Activated T-cell treated with anti-CD3 and anti-CD28 coated beads, Interleukin-2, amount 50 U/mL, for 24 hours (primary cell): ENCODE results near the gene TMEFF2.
"Not testable (repeated sequence)": the region's sequence is repeated elsewhere in the genome, so short reads cannot be mapped to it uniquely, and the experiment has no call there.

Experiments used
- DNase-seq: peaks from one replicate; pipeline ENCODE4 v3.0.0-alpha.2; 2020
- H3K27ac Mint-ChIP-seq: 2 replicates; pipeline ENCODE4 v1.8.0; 2020; ENCODE audit warnings: mild to moderate bottlenecking, mixed read lengths
- H3K27me3 Mint-ChIP-seq: 2 replicates; pipeline ENCODE4 v1.8.0; 2020; ENCODE audit warnings: mixed read lengths
- H3K36me3 Mint-ChIP-seq: 2 replicates; pipeline ENCODE4 v1.8.0; 2020; ENCODE audit warnings: low read depth, mixed read lengths
- H3K4me1 Mint-ChIP-seq: 2 replicates; pipeline ENCODE4 v1.8.0; 2020; ENCODE audit warnings: low read depth, mixed read lengths
- H3K4me3 Mint-ChIP-seq: 2 replicates; pipeline ENCODE4 v1.8.0; 2020; ENCODE audit warnings: mild to moderate bottlenecking, moderate library complexity, mixed read lengths
- H3K9me3 Mint-ChIP-seq: 2 replicates; pipeline ENCODE4 v1.8.0; 2020; ENCODE audit warnings: mixed read lengths

The TMEFF2 gene

DNA sequence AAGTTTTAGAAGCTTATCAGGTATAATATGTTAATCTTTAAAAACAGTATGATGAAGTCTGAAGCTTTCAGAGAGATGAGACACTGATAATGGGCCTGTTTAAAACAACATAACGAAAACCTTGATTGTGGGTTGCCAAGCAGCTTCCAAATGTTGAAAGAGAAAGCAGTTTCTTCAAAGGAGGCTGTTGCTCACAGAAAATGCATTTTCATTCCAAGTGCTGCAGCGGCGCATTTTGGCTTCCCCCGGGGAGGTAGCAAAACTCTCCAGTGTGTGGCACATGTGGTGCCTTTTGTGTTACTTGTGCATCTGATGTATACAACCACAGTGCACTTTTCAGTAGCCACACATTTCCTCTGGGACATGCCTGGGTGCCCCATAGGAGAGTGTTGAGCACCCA, 66.1 kb downstream of the TMEFF2 start:
- Mint-ChIP-seq H3K36me3 (no peaks in the 10 kb centered on the region), H3K4me1 (no peaks in the 10 kb centered on the region), H3K27ac (no peak overlapping the region), H3K9me3 (no peaks in the 10 kb centered on the region), H3K27me3 (peaks cover 8% of the 10 kb centered on the region), H3K4me3 (no peak overlapping the region)
- DNase-seq: no peak

DNA sequence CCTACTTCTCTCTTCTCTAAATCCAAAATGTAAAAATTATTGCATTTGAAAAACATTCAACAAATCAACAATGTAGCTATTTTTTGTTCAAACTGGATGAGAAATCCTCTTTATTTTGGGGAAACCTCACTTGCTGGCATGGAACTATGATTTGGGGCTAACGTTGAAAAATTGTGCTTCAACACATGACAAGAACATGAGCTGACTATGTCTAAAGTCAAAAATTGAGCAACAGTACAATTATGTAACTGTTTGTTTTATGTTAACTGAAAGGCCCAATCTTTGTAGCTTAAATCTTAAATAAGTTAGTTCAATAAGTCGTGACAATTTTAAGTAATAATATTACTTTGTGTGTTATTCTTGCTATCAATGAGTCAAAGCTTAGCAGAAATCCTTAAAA, 67.3 kb downstream of the TMEFF2 start:
- H3K27me3 Mint-ChIP-seq: peaks cover 8% of the 10 kb centered on the region
- H3K36me3 Mint-ChIP-seq: no peaks in the 10 kb centered on the region
- no peaks in the 10 kb centered on the region for H3K9me3 Mint-ChIP-seq
- H3K27ac Mint-ChIP-seq: no peak overlapping the region
- no peak for DNase-seq
- H3K4me1 Mint-ChIP-seq: no peaks in the 10 kb centered on the region
- H3K4me3 Mint-ChIP-seq: no peak overlapping the region

DNA sequence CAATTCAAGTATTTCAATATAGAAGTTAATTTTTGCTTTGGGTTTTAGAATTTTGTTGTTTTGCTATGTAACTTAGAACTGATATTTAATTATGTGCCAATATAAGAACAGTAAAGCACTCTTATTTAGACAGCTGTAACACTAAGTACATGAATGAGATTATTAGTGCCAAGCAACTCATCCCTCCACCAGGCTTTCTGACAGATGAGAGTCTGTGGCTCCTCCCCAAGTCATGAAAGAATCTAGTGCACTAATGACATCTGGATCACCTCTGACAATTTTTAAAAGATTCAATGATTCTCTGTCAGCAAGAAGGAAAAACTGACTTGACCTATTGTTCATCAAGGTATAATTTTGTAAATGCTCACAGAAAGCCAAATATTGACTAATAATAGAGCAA, 67.8 kb downstream of the TMEFF2 start:
- no peak overlapping the region for H3K27ac Mint-ChIP-seq
- no peaks in the 10 kb centered on the region for H3K4me1 Mint-ChIP-seq
- H3K4me3 Mint-ChIP-seq: no peak overlapping the region
- DNase-seq: no peak
- no peaks in the 10 kb centered on the region for H3K36me3 Mint-ChIP-seq
- H3K9me3 Mint-ChIP-seq: no peaks in the 10 kb centered on the region
- peaks cover 8% of the 10 kb centered on the region for H3K27me3 Mint-ChIP-seq

DNA sequence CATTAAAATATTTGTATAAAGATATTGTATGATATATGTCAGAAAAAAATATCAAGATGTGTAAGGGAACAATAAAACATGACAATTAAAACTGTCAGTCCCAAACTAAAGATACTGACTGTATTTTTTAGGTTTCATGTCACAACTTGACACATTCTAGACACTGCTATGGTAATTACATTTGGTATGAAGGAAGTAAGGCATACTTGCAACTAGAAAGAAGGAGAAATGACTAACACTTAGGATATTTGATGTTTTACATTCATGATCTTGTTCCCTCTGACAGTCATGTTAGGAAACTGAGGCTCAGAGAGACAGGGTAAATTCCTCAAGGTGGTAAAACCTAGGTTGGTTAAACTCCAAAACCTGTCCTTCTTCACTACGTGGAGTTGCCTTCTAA, 68.3 kb downstream of the TMEFF2 start:
- no peak for DNase-seq
- Mint-ChIP-seq H3K9me3 (no peaks in the 10 kb centered on the region), H3K4me1 (no peaks in the 10 kb centered on the region), H3K4me3 (no peak overlapping the region), H3K27me3 (peaks cover 5% of the 10 kb centered on the region), H3K36me3 (no peaks in the 10 kb centered on the region), H3K27ac (no peak overlapping the region)

DNA sequence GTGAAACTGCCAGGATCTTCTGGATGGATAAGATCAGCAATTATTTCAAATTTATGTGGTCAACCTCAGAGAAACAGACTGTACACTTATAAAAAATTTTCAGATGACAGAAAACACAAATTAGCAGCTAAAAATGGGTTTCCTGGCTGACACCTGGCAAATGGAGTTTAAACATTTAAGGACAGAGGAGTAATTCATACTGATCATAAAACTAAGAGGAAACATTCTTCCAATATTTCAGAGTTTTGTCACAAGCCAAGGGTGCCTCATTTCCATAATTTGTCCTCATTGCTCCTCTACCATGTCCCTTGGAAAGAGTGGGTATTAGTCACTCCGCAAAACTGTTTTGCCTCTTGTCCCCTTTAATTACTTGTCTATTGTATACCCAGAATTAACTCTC, 70.2 kb downstream of the TMEFF2 start:
- Mint-ChIP-seq H3K4me1 (peaks cover 2% of the 10 kb centered on the region), H3K36me3 (no peaks in the 10 kb centered on the region), H3K27ac (no peak overlapping the region), H3K4me3 (no peak overlapping the region), H3K27me3 (peaks cover 7% of the 10 kb centered on the region), H3K9me3 (no peaks in the 10 kb centered on the region)
- no peak for DNase-seq

DNA sequence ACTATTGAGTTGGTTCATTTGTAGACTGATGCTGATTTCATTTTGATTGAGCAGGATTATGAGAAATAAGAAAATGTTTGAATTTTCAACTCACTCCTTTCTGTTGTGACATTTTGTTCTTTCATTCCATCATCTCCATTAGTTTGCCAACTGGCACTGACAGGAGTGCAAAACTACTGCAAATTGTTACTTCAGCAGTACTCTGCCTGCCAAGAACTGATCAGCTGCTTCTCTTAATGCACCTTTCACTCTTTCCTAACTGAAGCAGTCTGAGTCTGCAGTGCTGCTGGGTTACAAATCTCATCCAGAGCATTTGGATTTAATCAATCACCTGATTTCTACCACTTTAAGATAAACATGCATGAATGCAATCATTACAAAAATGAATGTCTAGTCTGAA, 70.9 kb downstream of the TMEFF2 start:
- Mint-ChIP-seq H3K27ac (no peak overlapping the region), H3K4me3 (no peak overlapping the region), H3K27me3 (peaks cover 7% of the 10 kb centered on the region), H3K9me3 (no peaks in the 10 kb centered on the region), H3K4me1 (peaks cover 3% of the 10 kb centered on the region), H3K36me3 (no peaks in the 10 kb centered on the region)
- DNase-seq: no peak

DNA sequence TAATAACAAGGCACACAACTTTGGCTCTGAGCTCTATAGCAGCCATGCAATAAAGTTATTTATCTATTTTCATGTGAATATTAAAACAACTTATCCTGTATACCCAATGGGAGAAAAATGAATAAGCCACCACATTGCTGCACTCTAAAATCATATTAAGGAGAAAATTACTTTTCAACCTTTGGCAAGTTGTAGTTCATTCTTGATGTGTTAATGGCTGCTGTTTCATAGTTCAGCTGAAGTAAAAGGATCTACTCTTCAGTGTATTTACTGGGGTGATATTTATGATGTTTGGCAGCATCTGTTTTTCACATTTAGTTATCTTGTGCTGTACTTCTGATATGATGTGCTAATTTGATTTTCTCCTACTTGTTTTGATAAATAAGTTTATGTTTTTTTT, 71.8 kb downstream of the TMEFF2 start:
- no peak for DNase-seq
- H3K9me3 Mint-ChIP-seq: no peaks in the 10 kb centered on the region
- H3K4me3 Mint-ChIP-seq: no peak overlapping the region
- H3K36me3 Mint-ChIP-seq: no peaks in the 10 kb centered on the region
- peaks cover 3% of the 10 kb centered on the region for H3K4me1 Mint-ChIP-seq
- H3K27ac Mint-ChIP-seq: no peak overlapping the region
- peaks cover 7% of the 10 kb centered on the region for H3K27me3 Mint-ChIP-seq

DNA sequence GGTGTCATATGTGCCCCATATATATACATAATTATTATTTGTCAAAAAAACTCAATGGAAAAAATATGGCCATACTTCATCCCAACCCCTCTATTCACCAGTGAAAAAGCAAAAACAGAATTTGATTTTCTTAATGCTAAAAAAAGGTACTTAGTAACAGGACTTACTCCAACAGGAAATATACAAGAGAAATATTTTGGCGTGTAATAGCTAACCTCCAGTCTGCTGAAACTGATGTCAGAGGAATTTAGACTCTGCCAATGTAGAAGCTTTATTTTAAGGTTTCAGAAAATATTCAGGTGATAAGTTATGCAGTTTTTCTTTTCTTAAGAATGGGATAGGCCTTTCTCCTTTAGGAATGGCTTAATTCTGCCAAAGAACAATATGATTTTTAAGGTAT, 72.6 kb downstream of the TMEFF2 start:
- DNase-seq: no peak
- Mint-ChIP-seq H3K36me3 (no peaks in the 10 kb centered on the region), H3K4me3 (no peak overlapping the region), H3K27me3 (peaks cover 7% of the 10 kb centered on the region), H3K27ac (no peak overlapping the region), H3K4me1 (peaks cover 3% of the 10 kb centered on the region), H3K9me3 (no peaks in the 10 kb centered on the region)

DNA sequence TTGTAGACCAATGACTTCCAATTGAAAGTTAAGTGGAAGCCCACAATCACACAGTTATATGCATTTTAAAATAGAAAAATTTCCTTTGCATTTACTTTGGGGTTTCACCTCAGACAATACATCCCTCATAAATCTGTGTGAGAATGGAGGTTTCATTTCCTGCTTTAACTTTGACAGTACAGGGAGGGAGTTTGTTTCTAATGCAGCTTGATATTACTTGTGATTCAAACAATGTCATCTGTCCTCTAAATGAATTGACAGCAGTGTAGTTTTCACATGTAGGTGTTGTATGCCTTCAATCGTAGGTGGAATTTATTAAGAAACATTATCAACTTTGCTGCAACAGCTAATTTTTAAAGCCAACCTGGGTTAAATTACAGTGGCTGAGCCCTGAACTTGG, 75.2 kb downstream of the TMEFF2 start:
- H3K4me3 Mint-ChIP-seq: no peak overlapping the region
- H3K4me1 Mint-ChIP-seq: peaks cover 3% of the 10 kb centered on the region
- H3K27me3 Mint-ChIP-seq: peaks cover 10% of the 10 kb centered on the region
- H3K36me3 Mint-ChIP-seq: no peaks in the 10 kb centered on the region
- H3K27ac Mint-ChIP-seq: no peak overlapping the region
- H3K9me3 Mint-ChIP-seq: peaks cover 2% of the 10 kb centered on the region
- DNase-seq: no peak

DNA sequence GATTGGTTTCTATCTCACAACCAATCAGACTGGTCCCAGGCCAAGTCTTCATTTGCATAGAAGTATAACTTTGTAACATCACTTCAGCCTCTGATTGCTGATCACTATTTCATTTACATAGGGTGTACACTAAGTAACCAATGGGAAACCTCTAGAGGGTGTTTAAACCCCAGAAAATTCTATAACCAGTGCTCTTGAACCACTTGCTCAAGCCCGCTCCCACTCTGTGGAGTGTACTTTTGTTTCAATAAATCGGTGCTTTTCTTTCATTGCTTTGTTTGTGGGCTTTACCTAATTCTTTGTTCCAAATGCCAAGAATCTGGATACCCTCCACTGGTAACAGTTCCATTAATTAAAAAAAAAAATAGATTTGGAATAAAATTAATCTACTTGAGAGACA, 77.0 kb downstream of the TMEFF2 start:
- Mint-ChIP-seq H3K36me3 (no peaks in the 10 kb centered on the region), H3K9me3 (peaks cover 2% of the 10 kb centered on the region), H3K4me1 (peaks cover 3% of the 10 kb centered on the region), H3K4me3 (no peak overlapping the region), H3K27ac (no peak overlapping the region), H3K27me3 (peaks cover 8% of the 10 kb centered on the region)
- no peak for DNase-seq

DNA sequence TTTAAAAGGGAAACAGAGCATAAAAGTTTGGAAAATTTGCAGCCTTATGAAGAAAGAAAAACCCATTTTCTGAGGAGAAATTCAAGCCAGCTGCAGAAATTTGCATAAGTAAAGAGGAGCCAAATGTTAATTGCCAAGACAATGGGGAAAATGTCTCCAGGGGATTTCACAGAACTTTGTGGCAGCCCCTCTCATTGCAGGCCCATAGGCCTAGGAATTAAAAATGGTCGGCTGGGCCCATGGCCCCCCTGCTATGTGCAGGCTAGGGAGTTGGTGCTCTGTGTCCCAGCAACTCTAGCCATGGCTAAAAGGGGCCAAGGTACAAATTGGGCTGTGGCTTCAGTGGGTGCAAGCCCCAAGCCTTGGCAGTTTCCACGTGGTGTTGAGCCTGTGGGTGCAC, 83.2 kb downstream of the TMEFF2 start:
- not testable (repeated sequence) for H3K4me3 Mint-ChIP-seq, DNase-seq, H3K36me3 Mint-ChIP-seq, H3K27me3 Mint-ChIP-seq, H3K4me1 Mint-ChIP-seq, H3K9me3 Mint-ChIP-seq, H3K27ac Mint-ChIP-seq

DNA sequence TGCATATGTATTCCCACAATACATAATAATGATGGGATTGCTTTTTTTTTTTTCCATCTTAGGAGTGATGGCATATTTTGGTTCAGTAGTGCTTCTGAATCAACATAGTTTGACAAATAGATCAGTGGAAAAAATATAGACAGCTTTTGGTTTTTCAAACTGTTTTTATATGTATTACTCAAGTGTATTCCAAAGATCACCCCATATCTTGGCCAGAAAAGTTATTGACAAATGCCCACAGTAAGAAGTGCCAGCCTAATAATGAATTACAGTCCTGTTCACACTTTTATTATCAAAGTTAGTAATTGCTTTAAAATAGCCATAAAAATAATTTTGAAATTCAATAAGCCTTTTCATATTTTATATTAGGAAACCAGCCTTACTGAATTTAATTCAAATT, 95.0 kb downstream of the TMEFF2 start:
- no peak overlapping the region for H3K4me3 Mint-ChIP-seq
- peaks cover 14% of the 10 kb centered on the region for H3K27me3 Mint-ChIP-seq
- DNase-seq: no peak
- H3K27ac Mint-ChIP-seq: no peak overlapping the region
- H3K36me3 Mint-ChIP-seq: no peaks in the 10 kb centered on the region
- H3K4me1 Mint-ChIP-seq: no peaks in the 10 kb centered on the region
- no peaks in the 10 kb centered on the region for H3K9me3 Mint-ChIP-seq

DNA sequence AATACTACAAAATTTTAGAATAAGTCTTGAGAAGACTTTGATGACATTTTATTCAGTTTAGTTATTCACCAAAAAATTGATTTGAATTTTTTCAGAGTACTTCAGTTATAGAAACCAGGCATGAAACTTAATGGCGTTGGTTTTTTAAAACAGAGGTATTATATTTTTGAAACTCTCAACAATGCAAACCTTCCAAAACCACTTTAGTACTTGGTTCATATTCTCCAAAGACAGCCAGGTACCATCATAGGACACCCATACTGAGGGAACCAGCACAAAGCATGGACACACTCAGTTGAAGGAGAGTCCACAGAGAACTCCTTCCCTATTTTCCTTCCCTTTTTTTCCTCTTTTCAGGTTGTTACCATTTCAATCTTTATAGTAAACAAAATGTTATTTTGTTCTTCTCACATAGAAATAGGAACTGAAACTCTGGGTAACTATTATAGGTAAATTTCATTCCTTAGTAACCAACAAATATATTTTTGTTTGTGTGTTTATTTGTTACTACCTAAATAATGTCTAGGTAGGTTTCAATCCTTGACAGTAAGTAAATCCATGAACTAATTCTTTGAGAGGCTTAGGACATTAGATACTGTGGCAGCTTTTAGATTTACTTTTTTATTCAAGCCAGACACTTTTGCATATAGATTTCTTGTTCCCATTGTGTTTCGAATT, 95.8 kb downstream of the TMEFF2 start:
- no peaks in the 10 kb centered on the region for H3K9me3 Mint-ChIP-seq
- no peak overlapping the region for H3K27ac Mint-ChIP-seq
- DNase-seq: no peak
- H3K36me3 Mint-ChIP-seq: no peaks in the 10 kb centered on the region
- peaks cover 11% of the 10 kb centered on the region for H3K27me3 Mint-ChIP-seq
- H3K4me1 Mint-ChIP-seq: no peaks in the 10 kb centered on the region
- H3K4me3 Mint-ChIP-seq: no peak overlapping the region

DNA sequence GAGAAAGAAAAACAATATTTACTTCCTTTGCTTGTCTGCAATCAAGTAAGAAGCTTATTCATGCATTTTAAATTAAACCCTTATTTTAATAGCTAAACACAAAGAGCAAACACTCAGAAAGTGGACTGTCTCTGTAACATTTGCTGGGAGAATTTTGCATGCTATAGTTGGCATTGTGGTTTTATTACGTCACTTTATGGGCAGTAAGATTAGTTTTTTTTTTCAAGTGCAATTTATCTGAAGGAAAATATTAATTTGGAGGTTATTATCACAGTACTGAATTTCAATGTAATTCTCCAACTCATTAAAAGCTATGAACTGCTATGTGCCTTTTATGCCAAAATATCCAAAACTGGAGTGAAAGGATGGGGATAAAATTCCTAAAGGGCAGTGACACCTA, 103.3 kb downstream of the TMEFF2 start:
- no peaks in the 10 kb centered on the region for H3K4me1 Mint-ChIP-seq
- DNase-seq: no peak
- H3K9me3 Mint-ChIP-seq: no peaks in the 10 kb centered on the region
- no peaks in the 10 kb centered on the region for H3K36me3 Mint-ChIP-seq
- H3K4me3 Mint-ChIP-seq: no peak overlapping the region
- H3K27me3 Mint-ChIP-seq: peaks cover 7% of the 10 kb centered on the region
- H3K27ac Mint-ChIP-seq: no peak overlapping the region

DNA sequence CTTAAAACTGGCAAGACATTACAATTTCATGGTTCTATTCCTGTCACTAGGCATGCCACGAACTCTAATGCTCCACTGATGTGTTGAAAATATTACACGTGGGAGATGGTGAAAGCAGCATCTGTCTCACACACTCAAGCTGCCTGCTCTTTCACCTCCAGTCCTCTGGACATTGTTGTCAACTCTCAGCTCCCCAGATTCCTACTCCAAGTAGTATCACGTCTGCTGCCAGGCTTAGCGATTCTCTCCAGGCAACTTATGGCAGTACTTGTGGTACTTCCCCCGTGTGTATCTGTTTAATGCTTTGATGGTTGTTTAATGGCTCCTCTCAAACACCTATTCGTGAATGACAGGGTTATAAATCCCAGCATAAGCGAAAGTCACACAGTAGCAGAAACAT, 103.8 kb downstream of the TMEFF2 start:
- DNase-seq: no peak
- H3K36me3 Mint-ChIP-seq: no peaks in the 10 kb centered on the region
- no peaks in the 10 kb centered on the region for H3K4me1 Mint-ChIP-seq
- no peak overlapping the region for H3K27ac Mint-ChIP-seq
- H3K4me3 Mint-ChIP-seq: no peak overlapping the region
- H3K27me3 Mint-ChIP-seq: peaks cover 7% of the 10 kb centered on the region
- no peaks in the 10 kb centered on the region for H3K9me3 Mint-ChIP-seq

DNA sequence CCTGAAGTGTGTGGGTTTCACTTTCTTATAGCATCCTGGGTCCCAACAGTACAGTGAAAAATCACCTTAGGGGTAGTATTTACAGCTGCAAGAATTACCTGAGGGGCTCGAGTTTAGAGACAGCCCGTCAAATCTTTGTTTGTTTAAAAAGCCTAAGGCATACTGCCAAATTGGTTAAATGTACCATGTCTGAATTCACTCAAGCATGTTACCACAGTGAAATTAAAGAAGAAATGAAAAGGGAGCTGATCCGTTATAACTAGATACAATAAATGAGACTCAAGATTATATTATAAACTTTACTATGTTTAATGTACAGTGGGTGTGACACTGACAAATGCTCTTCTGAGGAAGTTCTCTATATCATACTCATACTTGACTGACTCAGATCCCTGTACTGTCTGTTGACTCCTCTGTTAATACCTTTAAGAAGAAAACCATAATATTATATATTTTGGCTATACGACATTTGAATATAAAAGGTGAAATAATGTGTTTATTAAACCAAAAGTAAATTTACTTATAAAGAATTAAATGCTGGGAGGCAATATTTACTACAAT, 107.3 kb downstream of the TMEFF2 start:
- Mint-ChIP-seq H3K4me3 (no peak overlapping the region), H3K4me1 (no peaks in the 10 kb centered on the region), H3K27ac (no peak overlapping the region), H3K27me3 (peaks cover 10% of the 10 kb centered on the region), H3K36me3 (no peaks in the 10 kb centered on the region), H3K9me3 (no peaks in the 10 kb centered on the region)
- DNase-seq: no peak
